Adrenal gland (tissue), 19 donors: ENCODE results near the gene ZNF559. TPM values are rescaled to one million over a fixed set of nuclear protein-coding genes. Genes with fewer than 3 reads are reported as not detected.
"Not testable (repeated sequence)": the region's sequence is repeated elsewhere in the genome, so short reads cannot be mapped to it uniquely, and the experiment has no call there.

Source experiments
- DNase-seq, 7 donors: peaks; one replicate each; pipeline ENCODE4 v3.0.0-alpha.2; 2019 to 2020
- H3K27ac ChIP-seq, 5 donors: fragments of 200-600 bp; sonication (generic) in 4 of 5; 1 replicate in 3 of 5; 2 replicates in 2 of 5; pipeline versions ENCODE4 v1.5.1 to v1.8.0; 2016 to 2020; ENCODE audit warnings: mild to moderate bottlenecking in 1 of 5
- H3K27me3 ChIP-seq: fragments of 200-600 bp; 2 replicates; pipeline ENCODE4 v1.8.0; 2021
- H3K36me3 ChIP-seq, 2 donors: fragments of 200-600 bp; replicated peaks in 1 of 2; 1 replicate in 1 of 2; 2 replicates in 1 of 2; pipeline versions ENCODE4 v1.5.1 to v1.8.0; 2018 to 2022
- H3K4me1 ChIP-seq, 2 donors: fragments of 200-600 bp; replicated peaks in 1 of 2; 1 replicate in 1 of 2; 2 replicates in 1 of 2; pipeline versions ENCODE4 v1.5.1 to v1.8.0; 2018 to 2021
- H3K4me3 ChIP-seq, 4 donors: fragments of 200-600 bp; sonication (generic) in 3 of 4; one replicate each; pipeline ENCODE4 v1.5.1; 2016 to 2018
- H3K9me3 ChIP-seq, 3 donors: fragments of 200-600 bp; sonication (generic) in 1 of 3; replicated peaks in 1 of 3; 1 replicate in 2 of 3; 2 replicates in 1 of 3; pipeline versions ENCODE4 v1.5.1 to v1.8.0; 2016 to 2021
- POLR2A ChIP-seq, 2 donors: fragments of 450-650 bp; IDR thresholded peaks; one replicate each; pipeline ENCODE4 v1.6.1; 2017; ENCODE audit warnings: antibody characterized with exemption in 2 of 2, mild to moderate bottlenecking in 2 of 2, moderate library complexity in 1 of 2
- WGBS, 4 donors: extraction: QIAGEN DNeasy Blood & Tissue Kit in 2 of 4; methylation state at CpG; one replicate each; pipeline versions ENCODE4 v1.1.5 to v1.1.7; 2013 to 2017; 5-methylcytosine and 5-hydroxymethylcytosine counted together
- intact Hi-C, 2 donors: fragments of 100-400 bp; cut with DNase I; formaldehyde crosslinking; loops; one replicate each; pipeline versions ENCODE4 v1.14.1 to v1.15.0; 2022 to 2023
- long read RNA-seq, 10 donors: library from polyadenylated mRNA in 3 of 10; unstranded in 2 of 10; stranded (forward) in 1 of 10; transcript quantifications; one replicate each; pipeline ENCODE4 v2.0.0 and lab custom pipeline, GENCODE V29; 2021 to 2026
- polyA plus RNA-seq, 3 donors: library from polyadenylated mRNA; stranded (reverse); fragments of 200-250 nt in 2 of 3; fragments of 350-450 nt in 1 of 3; fragmentation: Illumina TruSeq in 1 of 3; extraction: RNeasy Lipid Tissue Mini Kit (QIAGEN cat#74804) in 1 of 3; gene quantifications; one replicate each; pipeline ENCODE4 v1.2.3, GENCODE V29; 2013 to 2014
- total RNA-seq, 9 donors: library from RNA; depleted of rRNA in 4 of 9; stranded (reverse); fragments of >200 nt in 4 of 9; fragments of 120-200 nt in 1 of 9; fragmentation: NEBNext Ultra II Directional in 1 of 9; extraction: Animal tissue kit (Norgen Biotek cat#: 25700) in 1 of 9; gene quantifications; one replicate each; pipeline versions ENCODE4 v1.1.0 to v1.2.4, GENCODE V29; 2013 to 2023
- TF ChIP-seq, protein P1 (sequence below), 6 experiments: fragments of 450-650 bp in 4 of 6; fragments of 200-600 bp in 2 of 6; sonication (generic) in 1 of 6; IDR thresholded peaks; 1 replicate in 5 of 6; 2 replicates in 1 of 6; pipeline versions ENCODE4 v1.5.1 to v1.8.0; 2016 to 2021; ENCODE audit warnings: antibody characterized with exemption in 6 of 6, mild to moderate bottlenecking in 2 of 6, moderate library complexity in 1 of 6
- donor health status: healthy with polysubstance abuse.
- donor health status: Bipolar disorder and iron deficiency.
- donor health status: DM: yes; HTN: yes; CAD: no.
- donor health status: DM: no; HTN: no; CAD: no.
- donor health status: DM: no; HTN: no; CAD: no.
- donor health status: DM: yes; HTN: yes; CAD: no.

ZNF559 gene
- total RNA-seq (10 to 100 TPM in 8 of 9 donors, 1 to 10 TPM in 1; 6.5 to 39.4 (median 21.2) TPM), polyA plus RNA-seq (10 to 100 TPM; 18.4 to 69.4 (median 26.1) TPM)
- long read RNA-seq, donor 1, partial matches to known transcripts = 8 of 10 reads
- long read RNA-seq, donor 1, other reads (novel, unspliced or antisense) = 0 of 10 reads
- long read RNA-seq, donor 2 = 0 reads
- long read RNA-seq, donor 3, partial matches to known transcripts = 0 of 2 reads
- long read RNA-seq, donor 3, other reads (novel, unspliced or antisense) = 0 of 2 reads
- long read RNA-seq, donor 4, partial matches to known transcripts = 1 of 3 reads
- long read RNA-seq, donor 4, other reads (novel, unspliced or antisense) = 2 of 3 reads
- long read RNA-seq, donor 5, full-length matches to known transcripts = 5 of 22 reads
- long read RNA-seq, donor 5, partial matches to known transcripts = 2 of 22 reads
- long read RNA-seq, donor 5, other reads (novel, unspliced or antisense) = 15 of 22 reads
- long read RNA-seq, donor 6, partial matches to known transcripts = 0 of 2 reads
- long read RNA-seq, donor 6, other reads (novel, unspliced or antisense) = 0 of 2 reads
- long read RNA-seq, donor 7 = 0 reads
- long read RNA-seq, donor 8 = 0 reads
- long read RNA-seq, donor 9, partial matches to known transcripts = 0 of 2 reads
- long read RNA-seq, donor 9, other reads (novel, unspliced or antisense) = 0 of 2 reads
- long read RNA-seq, donor 10 = 0 reads

DNA sequence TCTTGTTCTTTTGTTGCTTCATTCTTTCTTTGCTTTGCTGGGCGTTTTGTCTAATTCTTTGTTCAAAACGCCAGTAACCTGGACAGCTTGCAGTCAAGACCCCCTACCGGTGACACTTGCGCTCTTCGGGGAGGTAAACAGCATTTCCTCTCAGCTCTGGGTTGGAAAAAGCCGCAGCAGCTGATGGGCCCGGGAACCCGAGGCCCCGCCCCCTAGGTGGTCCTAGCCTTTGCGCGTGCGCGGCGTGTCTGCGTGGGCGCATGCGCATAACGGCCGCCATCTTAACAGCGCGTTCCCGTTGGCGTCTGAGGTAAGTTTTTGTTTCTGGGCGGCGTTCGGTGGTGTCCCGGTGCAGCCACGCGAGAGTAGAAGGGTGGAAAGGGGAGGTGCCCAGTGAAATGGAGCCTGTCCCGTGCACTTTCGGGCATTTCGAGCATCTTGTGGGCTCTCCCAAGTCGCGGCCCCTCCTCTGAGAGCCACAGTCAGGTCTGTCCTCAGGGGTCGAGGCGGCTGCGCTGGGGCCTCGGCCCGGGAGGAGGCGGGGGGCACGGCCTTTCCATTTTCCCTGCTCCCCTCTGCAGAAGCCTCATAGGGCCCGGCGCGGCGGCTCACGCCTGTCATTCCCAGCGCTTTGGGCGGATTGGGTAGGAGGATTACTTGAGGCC lies at the start of gene ZNF559:
Gene ZNF559 (plus strand): TSS at position 261 of the 665 bp plus-strand sequence. CDS start 14,371 bp downstream, outside the sequence.
- peaks cover 0 to 5% of the 10 kb centered on the region in 2 donors for H3K4me1 ChIP-seq
- WGBS, 4 donors = 0 to 1% (median 1%) methylated on average over 11 to 48 of the region's 48 CpGs
- intact Hi-C loops = no loop called here
- no peaks in the 10 kb centered on the region for H3K36me3 ChIP-seq
- peaks cover 0 to 27% (median 0%) of the 10 kb centered on the region in 3 donors for H3K9me3 ChIP-seq
- peak; percentile 93 to 97 (median 95) for DNase-seq
- peak within 1 kb of the TSS; percentile 18 to 73 (median 64) for H3K4me3 ChIP-seq
- no peaks in the 10 kb centered on the region for H3K27me3 ChIP-seq
- peak in 1 of 2 donors; percentile 26 for TF ChIP-seq POLR2A (IDR thresholded peaks at IDR 0.05)
- TF ChIP-seq, protein P1, sequence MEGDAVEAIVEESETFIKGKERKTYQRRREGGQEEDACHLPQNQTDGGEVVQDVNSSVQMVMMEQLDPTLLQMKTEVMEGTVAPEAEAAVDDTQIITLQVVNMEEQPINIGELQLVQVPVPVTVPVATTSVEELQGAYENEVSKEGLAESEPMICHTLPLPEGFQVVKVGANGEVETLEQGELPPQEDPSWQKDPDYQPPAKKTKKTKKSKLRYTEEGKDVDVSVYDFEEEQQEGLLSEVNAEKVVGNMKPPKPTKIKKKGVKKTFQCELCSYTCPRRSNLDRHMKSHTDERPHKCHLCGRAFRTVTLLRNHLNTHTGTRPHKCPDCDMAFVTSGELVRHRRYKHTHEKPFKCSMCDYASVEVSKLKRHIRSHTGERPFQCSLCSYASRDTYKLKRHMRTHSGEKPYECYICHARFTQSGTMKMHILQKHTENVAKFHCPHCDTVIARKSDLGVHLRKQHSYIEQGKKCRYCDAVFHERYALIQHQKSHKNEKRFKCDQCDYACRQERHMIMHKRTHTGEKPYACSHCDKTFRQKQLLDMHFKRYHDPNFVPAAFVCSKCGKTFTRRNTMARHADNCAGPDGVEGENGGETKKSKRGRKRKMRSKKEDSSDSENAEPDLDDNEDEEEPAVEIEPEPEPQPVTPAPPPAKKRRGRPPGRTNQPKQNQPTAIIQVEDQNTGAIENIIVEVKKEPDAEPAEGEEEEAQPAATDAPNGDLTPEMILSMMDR (IDR thresholded peaks at IDR 0.05) = peak in 3 of 6 experiments; percentile 32 to 39 (median 34)
- peak within 1 kb of the TSS; percentile 69 to 95 (median 91) for H3K27ac ChIP-seq

DNA sequence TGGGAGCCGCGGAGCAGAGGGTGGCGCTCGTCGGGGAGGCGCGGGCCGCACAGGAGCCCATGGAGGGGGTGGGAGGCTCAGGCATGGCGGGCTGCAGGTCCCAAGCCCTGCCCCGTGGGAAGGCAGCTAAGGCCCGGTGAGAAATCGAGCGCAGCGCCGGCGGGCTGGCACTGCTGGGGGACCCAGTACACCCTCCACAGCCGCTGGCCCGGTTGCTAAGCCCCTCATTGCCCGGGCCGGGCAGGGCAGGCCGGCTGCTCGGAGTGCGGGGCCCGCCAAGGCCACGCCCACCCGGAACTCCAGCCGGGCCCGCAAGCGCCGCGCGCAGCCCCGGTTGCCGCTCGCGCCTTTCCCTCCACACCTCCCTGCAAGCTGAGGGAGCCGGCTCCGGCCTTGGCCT lies 40.5 kb upstream of the ZNF559 start:
- DNase-seq, intact Hi-C loops, H3K27ac ChIP-seq, H3K36me3 ChIP-seq, H3K4me1 ChIP-seq, H3K9me3 ChIP-seq, H3K27me3 ChIP-seq, H3K4me3 ChIP-seq: not testable (repeated sequence)
- 7 to 36% (median 11%) methylated on average over 6 to 31 of the region's 38 CpGs for WGBS, 4 donors

DNA sequence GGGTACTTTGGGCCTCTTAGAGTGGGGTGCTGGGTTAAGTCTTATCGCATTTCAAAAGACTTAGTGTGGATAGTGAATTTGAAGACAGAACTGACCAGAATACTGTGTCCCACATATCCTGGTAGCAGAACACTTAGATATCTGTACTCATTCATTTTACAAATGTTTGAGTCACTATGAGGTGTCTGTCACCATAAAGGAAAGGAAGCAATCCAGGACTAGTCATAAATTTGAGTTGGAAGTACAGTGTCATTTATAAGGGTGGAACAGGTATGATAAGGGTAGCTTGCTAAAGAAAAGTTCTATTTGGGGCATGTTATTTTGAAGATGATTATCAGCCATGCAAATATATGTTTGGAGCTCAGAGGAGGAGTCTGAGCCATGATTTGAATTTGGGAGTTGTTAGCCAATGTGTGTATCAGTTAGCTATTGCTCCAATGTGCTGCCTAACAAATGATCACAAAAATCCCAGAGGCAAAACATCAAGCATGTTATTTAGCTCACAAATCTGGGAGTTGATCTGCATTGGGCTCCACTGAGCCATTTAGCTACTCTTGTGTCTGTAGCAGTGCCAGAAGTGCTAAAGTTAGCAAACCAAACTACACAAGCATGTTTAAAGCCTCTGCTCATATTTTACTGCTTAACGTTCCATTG lies 34.6 kb upstream of the ZNF559 start:
- H3K27me3 ChIP-seq = no peaks in the 10 kb centered on the region

DNA sequence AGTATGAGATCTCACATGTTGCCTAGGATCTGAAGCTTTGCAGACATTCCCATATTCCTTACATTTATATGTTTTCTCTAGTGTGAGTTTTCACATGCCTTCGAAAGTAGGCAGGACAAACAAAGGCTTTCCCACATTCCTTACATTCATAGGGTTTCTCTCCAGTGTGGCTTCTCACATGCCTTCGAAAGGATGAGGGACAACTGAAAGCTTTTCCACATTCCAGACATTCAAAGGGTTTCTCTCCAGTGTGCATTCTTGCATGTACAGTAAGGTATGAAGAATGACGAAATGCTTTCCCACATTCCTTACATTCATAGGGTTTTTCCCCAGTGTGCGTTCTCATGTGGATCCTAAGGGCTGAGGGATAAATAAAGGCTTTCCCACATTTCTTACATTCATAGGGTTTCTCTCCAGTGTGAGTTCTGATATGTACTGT lies 28.5 kb upstream of the ZNF559 start:
- Histone ChIP-seq H3K36me3 (peaks cover 7 to 21% of the 10 kb centered on the region in 2 donors), H3K4me1 (no peaks in the 10 kb centered on the region), H3K27me3 (no peaks in the 10 kb centered on the region), H3K27ac (no peak overlapping the region), H3K4me3 (peak overlapping the region in 1 of 4 donors; percentile 17), H3K9me3 (peaks cover 2 to 94% (median 38%) of the 10 kb centered on the region in 3 donors)
- intact Hi-C loops = no loop called here
- DNase-seq = no peak
- TF ChIP-seq POLR2A (IDR thresholded peaks at IDR 0.05) = no peak
- TF ChIP-seq, protein P1 (IDR thresholded peaks at IDR 0.05) = no peak
- 97 to 100% (median 98%) methylated on average over 4 of the region's 4 CpGs for WGBS, 4 donors

More for the DNA sequence above, 34.6 kb upstream of the ZNF559 start:
- 93 to 98% (median 95%) methylated on average over 2 of the region's 2 CpGs for WGBS, 4 donors
- DNase-seq = no peak
- H3K36me3 ChIP-seq = peaks cover 0 to 7% of the 10 kb centered on the region in 2 donors
- no peaks in the 10 kb centered on the region for H3K4me1 ChIP-seq
- peaks cover 0 to 53% (median 17%) of the 10 kb centered on the region in 3 donors for H3K9me3 ChIP-seq
- no peak for TF ChIP-seq POLR2A (IDR thresholded peaks at IDR 0.05)
- TF ChIP-seq, protein P1 (IDR thresholded peaks at IDR 0.05) = no peak
- no peak overlapping the region for H3K27ac ChIP-seq
- intact Hi-C loops = no loop called here
- no peak overlapping the region for H3K4me3 ChIP-seq
